T-cell (primary cell): ENCODE results near the gene PRPS1. TPM values are rescaled to one million over a fixed set of nuclear protein-coding genes. Genes with fewer than 3 reads are reported as not detected.

Experiments used
- ATAC-seq, 4 experiments: fragments of 200-7000 bp in 3 of 4; fragments of 150-1000 bp in 1 of 4; cut with Tn5 transposase; replicated peaks in 1 of 4; 1 replicate in 3 of 4; 2 replicates in 1 of 4; pipeline ENCODE4 v1.10.0; 2021; ENCODE audit warnings: moderate library complexity in 3 of 4, mild to moderate bottlenecking in 2 of 4, moderate number of reproducible peaks in 1 of 4
- CTCF ChIA-PET, 2 donors: fragments of 300-600 bp; sonication (Branson Sonifier 250); formaldehyde crosslinking; loops; one replicate each; lab custom pipeline; 2022; ENCODE audit warnings: antibody characterized with exemption in 2 of 2; lab: Charles Lee
- POLR2A ChIA-PET, 2 donors: fragments of 300-600 bp; sonication (Branson Sonifier 250); formaldehyde crosslinking; loops; one replicate each; lab custom pipeline; 2022; ENCODE audit warnings: antibody characterized with exemption in 2 of 2; lab: Charles Lee
- DNase-seq, 35 experiments: peaks; one replicate each; pipeline versions ENCODE4 v3.0.0 to v3.0.0-alpha.2; 2013 to 2023
- H3K27ac ChIP-seq: one replicate; pipeline ENCODE4 v1.5.1; 2013; ENCODE audit warnings: low read length
- H3K27me3 ChIP-seq, 2 experiments: replicated peaks in 1 of 2; 1 replicate in 1 of 2; 2 replicates in 1 of 2; pipeline versions ENCODE4 v1.6.1 to v1.7.0; 2013; ENCODE audit warnings: low read length in 1 of 2, mixed read lengths in 1 of 2; ENCODE audit not compliant: control insufficient read depth in 2 of 2, insufficient read depth in 2 of 2; ENCODE audit errors: extremely low read depth in 1 of 2
- H3K36me3 ChIP-seq, 2 donors: 1 replicate in 1 of 2; 2 replicates in 1 of 2; pipeline versions ENCODE4 v1.6.1 to v1.7.0; 2013; ENCODE audit warnings: low read length in 1 of 2; ENCODE audit not compliant: control insufficient read depth in 2 of 2, insufficient read depth in 1 of 2; ENCODE audit errors: extremely low read depth in 1 of 2
- H3K4me1 ChIP-seq, 2 experiments: 1 replicate in 1 of 2; 2 replicates in 1 of 2; pipeline versions ENCODE4 v1.6.1 to v1.7.0; 2013; ENCODE audit warnings: low read length in 2 of 2, mixed read lengths in 1 of 2; ENCODE audit not compliant: insufficient read depth in 2 of 2, control insufficient read depth in 1 of 2; ENCODE audit errors: extremely low read depth in 1 of 2
- H3K4me3 ChIP-seq, 2 donors: 1 replicate in 1 of 2; 2 replicates in 1 of 2; pipeline versions ENCODE4 v1.5.1 to v1.7.0; 2013; ENCODE audit warnings: mild to moderate bottlenecking in 2 of 2, low read length in 1 of 2, moderate library complexity in 1 of 2; ENCODE audit not compliant: control insufficient read depth in 1 of 2; ENCODE audit errors: extremely low read depth in 1 of 2
- H3K9me3 ChIP-seq: 2 replicates; pipeline ENCODE4 v1.7.0; 2013
- H3K27ac Mint-ChIP-seq, 2 donors: one replicate each; pipeline ENCODE4 v1.8.0; 2020 to 2021; ENCODE audit warnings: mild to moderate bottlenecking in 2 of 2, mixed read lengths in 2 of 2
- H3K27me3 Mint-ChIP-seq, 2 donors: one replicate each; pipeline ENCODE4 v1.8.0; 2021 to 2022; ENCODE audit warnings: mixed read lengths in 2 of 2
- H3K36me3 Mint-ChIP-seq: one replicate; pipeline ENCODE4 v1.8.0; 2021; ENCODE audit warnings: mixed read lengths
- H3K4me1 Mint-ChIP-seq, 3 donors: one replicate each; pipeline ENCODE4 v1.8.0; 2020 to 2022; ENCODE audit warnings: mixed read lengths in 3 of 3, mild to moderate bottlenecking in 1 of 3
- H3K4me3 Mint-ChIP-seq, 3 donors: one replicate each; pipeline ENCODE4 v1.8.0; 2020 to 2022; ENCODE audit warnings: mild to moderate bottlenecking in 3 of 3, mixed read lengths in 3 of 3, moderate library complexity in 3 of 3
- H3K9me3 Mint-ChIP-seq, 3 donors: one replicate each; pipeline ENCODE4 v1.8.0; 2020 to 2022; ENCODE audit warnings: mixed read lengths in 3 of 3
- WGBS: methylation state at CpG from one replicate; pipeline ENCODE4 v1.1.5; 2013; ENCODE audit warnings: missing lambda C conversion rate; ENCODE audit not compliant: insufficient coverage; 5-methylcytosine and 5-hydroxymethylcytosine counted together
- total RNA-seq, 35 experiments: library from RNA in 6 of 35; stranded (reverse) in 6 of 35; fragments of 120-200 nt in 1 of 35; gene quantifications; one replicate each; pipeline versions ENCODE4 v1.2.1 to v1.2.4 and lab custom pipeline; 2013 to 2026

The PRPS1 gene
- total RNA-seq, 5 donors from 2014 or later (not counting 1 experiment from before 2014, with no cell fraction given): 57.9 to 74.0 (median 60.7) TPM

GRCh38 chrX:107658660-107659059, 30.4 kb downstream of the PRPS1 start:
- Mint-ChIP-seq H3K27me3 (peaks cover 0 to 18% of the 10 kb centered on the region in 2 donors), H3K4me1 (peaks cover 15 to 20% (median 17%) of the 10 kb centered on the region in 3 donors), H3K9me3 (no peaks in the 10 kb centered on the region), H3K27ac (no peak overlapping the region), H3K4me3 (no peak overlapping the region), H3K36me3 (no peaks in the 10 kb centered on the region)
- no peak for DNase-seq
- CTCF ChIA-PET: interaction anchor here (0.6 to 7.4 kb wide), 13 partner anchors 13 to 344 kb away, joined by 3 to 48 read pairs (median 7); partner anchors contain the start of genes NCBP2L (in 2 of the 2), PRPS1 (in 1 of the 2) and TSC22D3 (in 1 of the 2)
- POLR2A ChIA-PET: no interaction called here
- WGBS: 82% methylated on average over 3 of the region's 5 CpGs
- Histone ChIP-seq H3K36me3 (no peaks in the 10 kb centered on the region), H3K27me3 (no peaks in the 10 kb centered on the region), H3K4me3 (no peak overlapping the region), H3K27ac (no peak overlapping the region), H3K9me3 (no peaks in the 10 kb centered on the region), H3K4me1 (peaks cover 0 to 15% of the 10 kb centered on the region in 2 experiments)
- ATAC-seq: no peak

GRCh38 chrX:107659286-107659685, 31.0 kb downstream of the PRPS1 start:
- H3K4me1 ChIP-seq: peaks cover 0 to 15% of the 10 kb centered on the region in 2 experiments
- no peak for ATAC-seq
- CTCF ChIA-PET: interaction anchor here (0.6 to 7.4 kb wide), 20 partner anchors 9 to 660 kb away, joined by 3 to 48 read pairs (median 3); partner anchors contain the start of genes NCBP2L (in 2 of the 2), TSC22D3 (in 2 of the 2) and PRPS1 (in 1 of the 2)
- no peaks in the 10 kb centered on the region for H3K9me3 ChIP-seq
- POLR2A ChIA-PET: no interaction called here
- peaks cover 15 to 20% (median 16%) of the 10 kb centered on the region in 3 donors for H3K4me1 Mint-ChIP-seq
- H3K27me3 ChIP-seq: no peaks in the 10 kb centered on the region
- no peak overlapping the region for H3K27ac Mint-ChIP-seq
- no CpG with 5 or more reads among the region's 4 CpGs for WGBS
- H3K27me3 Mint-ChIP-seq: peaks cover 0 to 18% of the 10 kb centered on the region in 2 donors
- no peak overlapping the region for H3K4me3 ChIP-seq
- H3K36me3 ChIP-seq: no peaks in the 10 kb centered on the region
- DNase-seq: no peak
- H3K4me3 Mint-ChIP-seq: no peak overlapping the region
- no peaks in the 10 kb centered on the region for H3K9me3 Mint-ChIP-seq
- H3K27ac ChIP-seq: no peak overlapping the region
- H3K36me3 Mint-ChIP-seq: no peaks in the 10 kb centered on the region

GRCh38 chrX:107659768-107660167, 31.5 kb downstream of the PRPS1 start:
- ATAC-seq: peak in 2 of 4 experiments; percentile 34 to 42
- peak in 1 of 35 experiments; percentile 62 for DNase-seq
- Histone ChIP-seq H3K36me3 (no peaks in the 10 kb centered on the region), H3K27ac (no peak overlapping the region), H3K4me3 (no peak overlapping the region), H3K27me3 (no peaks in the 10 kb centered on the region), H3K4me1 (peaks cover 0 to 13% of the 10 kb centered on the region in 2 experiments), H3K9me3 (no peaks in the 10 kb centered on the region)
- POLR2A ChIA-PET: no interaction called here
- Mint-ChIP-seq H3K9me3 (no peaks in the 10 kb centered on the region), H3K4me3 (no peak overlapping the region), H3K27me3 (peaks cover 0 to 18% of the 10 kb centered on the region in 2 donors), H3K4me1 (peaks cover 13 to 16% (median 15%) of the 10 kb centered on the region in 3 donors), H3K27ac (no peak overlapping the region), H3K36me3 (no peaks in the 10 kb centered on the region)
- CTCF ChIA-PET: interaction anchor here (0.6 to 7.4 kb wide), 18 partner anchors 9 to 660 kb away, joined by 3 to 48 read pairs (median 4); partner anchors contain the start of genes NCBP2L (in 2 of the 2), TSC22D3 (in 2 of the 2) and PRPS1 (in 1 of the 2)
- whole genome bisulfite sequencing: no CpG with 5 or more reads among the region's 1 CpG

- Histone ChIP-seq H3K36me3 (no peaks in the 10 kb centered on the region), H3K27me3 (no peaks in the 10 kb centered on the region), H3K9me3 (no peaks in the 10 kb centered on the region), H3K4me1 (peaks cover 0 to 2% of the 10 kb centered on the region in 2 experiments), H3K27ac (no peak overlapping the region), H3K4me3 (no peak overlapping the region)
- ChIA-PET CTCF (interaction anchor here (0.7 to 7.4 kb wide), 8 partner anchors 10 to 409 kb away, joined by 3 to 48 read pairs (median 5); partner anchors contain the start of genes TSC22D3 (in 2 of the 2) and NCBP2L (in 1 of the 2)), POLR2A (no interaction called here)
- Mint-ChIP-seq H3K4me3 (no peak overlapping the region), H3K4me1 (peaks cover 4 to 12% (median 10%) of the 10 kb centered on the region in 3 donors), H3K27ac (peak overlapping the region; percentile 39 to 78), H3K36me3 (no peaks in the 10 kb centered on the region), H3K27me3 (peaks cover 0 to 19% of the 10 kb centered on the region in 2 donors), H3K9me3 (no peaks in the 10 kb centered on the region)
- WGBS: no CpG with 5 or more reads among the region's 3 CpGs
- no peak for ATAC-seq
- no peak for DNase-seq
These were observed 33.8 kb downstream of the PRPS1 start for GRCh38 chrX:107662145-107662544.

GRCh38 chrX:107662824-107663223, 34.5 kb downstream of the PRPS1 start:
- H3K27me3 ChIP-seq: no peaks in the 10 kb centered on the region
- ATAC-seq (no peak), DNase-seq (no peak)
- H3K9me3 ChIP-seq: no peaks in the 10 kb centered on the region
- Mint-ChIP-seq H3K27ac (peak overlapping the region; percentile 39), H3K27me3 (peaks cover 0 to 26% of the 10 kb centered on the region in 2 donors), H3K36me3 (no peaks in the 10 kb centered on the region), H3K4me1 (peaks cover 9 to 17% (median 15%) of the 10 kb centered on the region in 3 donors), H3K9me3 (no peaks in the 10 kb centered on the region), H3K4me3 (no peak overlapping the region)
- H3K27ac ChIP-seq: no peak overlapping the region
- whole genome bisulfite sequencing: 88% methylated on average over 4 of the region's 5 CpGs
- CTCF ChIA-PET: interaction anchor here (1.0 to 7.4 kb wide), 4 partner anchors 10 to 408 kb away, joined by 3 to 48 read pairs (median 8); partner anchors contain the start of genes NCBP2L (in 1 of the 2) and TSC22D3 (in 1 of the 2)
- H3K36me3 ChIP-seq: no peaks in the 10 kb centered on the region
- H3K4me1 ChIP-seq: peaks cover 0 to 2% of the 10 kb centered on the region in 2 experiments
- no peak overlapping the region for H3K4me3 ChIP-seq
- POLR2A ChIA-PET: no interaction called here

- H3K27ac Mint-ChIP-seq: no peak overlapping the region
These were observed 38.6 kb downstream of the PRPS1 start for GRCh38 chrX:107666931-107667330.

More at GRCh38 chrX:107666931-107667330, 38.6 kb downstream of the PRPS1 start:
- peaks cover 0 to 13% of the 10 kb centered on the region in 2 donors for H3K27me3 Mint-ChIP-seq
- DNase-seq (no peak), ATAC-seq (no peak)
- H3K36me3 ChIP-seq: no peaks in the 10 kb centered on the region
- H3K4me3 Mint-ChIP-seq: no peak overlapping the region
- no peaks in the 10 kb centered on the region for H3K36me3 Mint-ChIP-seq
- no peaks in the 10 kb centered on the region for H3K9me3 Mint-ChIP-seq
- CTCF ChIA-PET: interaction anchor here in 1 of 2 donors (1.0 kb wide), 1 partner anchor 9 kb away, joined by 4 read pairs; no protein-coding TSS in a partner anchor
- H3K27ac ChIP-seq: no peak overlapping the region
- H3K4me3 ChIP-seq: no peak overlapping the region
- no peaks in the 10 kb centered on the region for H3K9me3 ChIP-seq
- peaks cover 20 to 35% (median 28%) of the 10 kb centered on the region in 3 donors for H3K4me1 Mint-ChIP-seq
- no CpG with 5 or more reads among the region's 1 CpG for WGBS
- no peaks in the 10 kb centered on the region for H3K27me3 ChIP-seq
- H3K4me1 ChIP-seq: peaks cover 3 to 9% of the 10 kb centered on the region in 2 experiments
- POLR2A ChIA-PET: no interaction called here
